ENCODE results near the gene SNTN. TPM values are rescaled to one million over a fixed set of nuclear protein-coding genes. Genes with fewer than 3 reads are reported as not detected.

SNTN gene
- not detected in 2 replicates for total RNA-seq

DNA sequence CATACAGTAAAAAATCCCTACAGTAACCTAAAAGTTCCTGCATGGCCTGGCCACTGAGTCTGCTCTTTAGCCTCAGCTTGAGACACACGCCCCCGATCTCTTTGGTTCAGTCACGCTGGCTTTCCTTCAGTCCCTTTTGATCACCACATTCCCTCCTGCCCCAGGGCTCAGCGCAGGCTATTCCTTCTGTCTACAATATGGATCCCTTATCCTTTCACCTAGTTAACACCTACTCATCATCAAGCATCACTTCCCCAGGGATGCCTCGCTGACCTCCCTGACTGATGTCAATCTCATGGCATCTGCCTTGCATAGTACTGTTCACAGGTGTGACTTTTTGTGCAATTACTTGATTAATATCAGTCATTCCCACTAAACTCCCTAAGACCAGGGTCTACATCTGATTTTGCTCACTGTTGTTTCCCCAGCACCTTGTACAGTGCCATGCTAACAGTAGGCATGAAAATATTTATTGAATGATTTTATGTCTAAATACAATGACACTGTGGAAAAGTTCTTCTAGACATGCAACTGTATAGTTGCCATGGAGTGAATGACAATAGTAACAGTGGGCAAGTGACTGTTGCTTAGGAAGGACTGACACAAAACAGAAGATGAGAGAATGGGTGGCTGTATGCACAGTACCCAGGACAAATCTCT, at the start of gene SNTN:
Gene SNTN, plus strand, starts transcription at position 610 of the 660 bp plus-strand sequence. Its CDS starts 13 bp downstream, at position 623.

Other genes with a start within 250 kb of the SNTN start
- gene C3orf49, start 166.6 kb downstream of the SNTN start, total RNA-seq = not detected in 2 replicates
- 40.3 and 66.5 TPM in 2 replicates for gene THOC7, start 211.1 kb downstream of the SNTN start, total RNA-seq
- gene ATXN7, start 211.2 kb downstream of the SNTN start, total RNA-seq = 9.5 and 12.7 TPM in 2 replicates